Parathyroid adenoma (tissue), 2 donors: ENCODE results near the gene MRGPRF.

ENCODE experiments used
- H2AFZ ChIP-seq: fragments of 300-600 bp; sonication (generic); one replicate; pipeline ENCODE4 v1.7.0; 2017; ENCODE audit warnings: antibody characterized with exemption, mild to moderate bottlenecking
- H3K27ac ChIP-seq: fragments of 300-600 bp; sonication (generic); one replicate; pipeline ENCODE4 v1.7.0; 2017
- H3K27me3 ChIP-seq: fragments of 300-600 bp; sonication (generic); one replicate; pipeline ENCODE4 v1.7.0; 2017; ENCODE audit warnings: low read length; ENCODE audit not compliant: control insufficient read depth, insufficient read depth
- H3K36me3 ChIP-seq: fragments of 300-600 bp; sonication (generic); one replicate; pipeline ENCODE4 v1.7.0; 2017; ENCODE audit warnings: low read length; ENCODE audit not compliant: control insufficient read depth, insufficient read depth
- H3K4me1 ChIP-seq: fragments of 300-600 bp; sonication (generic); one replicate; pipeline ENCODE4 v1.7.0; 2017; ENCODE audit warnings: control low read depth
- H3K4me2 ChIP-seq: fragments of 300-600 bp; sonication (generic); one replicate; pipeline ENCODE4 v1.7.0; 2017; ENCODE audit warnings: low read length
- H3K4me3 ChIP-seq: fragments of 300-600 bp; sonication (generic); one replicate; pipeline ENCODE4 v1.7.0; 2017; ENCODE audit warnings: low read depth, low read length
- H3K79me2 ChIP-seq: fragments of 300-600 bp; sonication (generic); one replicate; pipeline ENCODE4 v1.7.0; 2017; ENCODE audit warnings: control low read depth
- H3K9ac ChIP-seq: fragments of 300-600 bp; sonication (generic); one replicate; pipeline ENCODE4 v1.7.0; 2017; ENCODE audit warnings: mild to moderate bottlenecking
- H3K9me3 ChIP-seq: fragments of 300-600 bp; sonication (generic); one replicate; pipeline ENCODE4 v1.7.0; 2017; ENCODE audit warnings: low read length; ENCODE audit not compliant: control insufficient read depth
- CTCF ChIP-seq: fragments of 300-600 bp; sonication (generic); IDR thresholded peaks from one replicate; pipeline ENCODE4 v1.7.0; 2017; ENCODE audit warnings: antibody characterized with exemption, mild to moderate bottlenecking
- donor health status: primary hyperparathyroidism.

The MRGPRF gene

DNA sequence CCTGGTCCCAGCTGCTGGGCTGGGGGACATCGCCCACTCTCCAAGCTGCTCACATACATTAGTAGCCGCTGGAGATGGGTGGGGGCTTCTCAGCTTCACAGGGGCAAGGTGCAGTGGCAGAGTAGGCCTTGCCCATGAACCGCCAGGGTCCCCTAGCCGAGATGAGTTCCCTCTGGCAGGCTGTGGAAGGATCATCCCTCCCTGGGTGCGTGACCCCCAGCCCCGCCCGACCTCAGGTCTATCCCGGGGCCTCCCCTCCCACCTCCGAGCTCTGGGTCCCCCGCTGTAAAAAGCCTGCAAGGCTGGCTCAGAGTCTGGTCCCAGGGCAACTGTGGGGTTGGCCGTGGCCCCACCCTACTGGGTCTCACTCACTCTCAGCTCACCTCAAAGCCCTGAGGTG is 20.4 kb upstream of the MRGPRF start:
- Histone ChIP-seq H3K4me1 (no peaks in the 10 kb centered on the region), H3K79me2 (no peaks in the 10 kb centered on the region), H2AFZ (no peak overlapping the region), H3K27me3 (no peaks in the 10 kb centered on the region), H3K9ac (no peak overlapping the region), H3K4me2 (no peak overlapping the region), H3K36me3 (no peaks in the 10 kb centered on the region), H3K4me3 (no peak overlapping the region), H3K27ac (no peak overlapping the region), H3K9me3 (no peaks in the 10 kb centered on the region)
- TF ChIP-seq CTCF: no peak

GRCh38 chr11:69032833-69033232 is 19.8 kb upstream of the MRGPRF start:
- Histone ChIP-seq H3K9me3 (no peaks in the 10 kb centered on the region), H2AFZ (no peak overlapping the region), H3K79me2 (no peaks in the 10 kb centered on the region), H3K9ac (no peak overlapping the region), H3K4me3 (no peak overlapping the region), H3K4me1 (no peaks in the 10 kb centered on the region), H3K27ac (no peak overlapping the region), H3K27me3 (no peaks in the 10 kb centered on the region), H3K4me2 (no peak overlapping the region), H3K36me3 (no peaks in the 10 kb centered on the region)
- TF ChIP-seq CTCF: no peak

DNA sequence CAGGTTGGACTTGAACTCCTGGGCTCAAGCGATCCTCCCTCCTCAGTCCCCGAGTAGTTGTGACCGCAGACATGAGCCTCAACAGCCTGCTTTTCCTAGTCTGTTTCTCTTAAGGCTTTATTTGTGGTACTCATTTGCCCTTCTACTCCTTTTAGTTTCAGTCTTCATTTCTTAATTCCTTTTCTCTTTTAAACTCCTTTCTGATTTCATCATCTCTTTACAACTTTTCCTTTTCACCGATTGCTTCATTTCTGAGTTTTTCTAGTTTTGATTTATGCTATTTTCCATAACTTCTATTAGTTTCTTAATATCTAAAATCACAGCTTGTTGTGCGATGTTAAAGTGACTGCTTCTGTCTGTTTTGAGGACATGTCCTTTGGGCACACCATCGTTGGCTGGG is 17.3 kb upstream of the MRGPRF start:
- Histone ChIP-seq H3K4me3 (no peak overlapping the region), H3K4me1 (no peaks in the 10 kb centered on the region), H2AFZ (no peak overlapping the region), H3K79me2 (no peaks in the 10 kb centered on the region), H3K9ac (no peak overlapping the region), H3K27ac (no peak overlapping the region), H3K9me3 (no peaks in the 10 kb centered on the region), H3K4me2 (no peak overlapping the region), H3K27me3 (no peaks in the 10 kb centered on the region), H3K36me3 (no peaks in the 10 kb centered on the region)
- no peak for TF ChIP-seq CTCF

GRCh38 chr11:69027704-69028372 is 14.8 kb upstream of the MRGPRF start:
- H3K27ac ChIP-seq: no peak overlapping the region
- no peak for TF ChIP-seq CTCF
- no peaks in the 10 kb centered on the region for H3K79me2 ChIP-seq
- H3K9ac ChIP-seq: no peak overlapping the region
- H2AFZ ChIP-seq: no peak overlapping the region
- no peaks in the 10 kb centered on the region for H3K4me1 ChIP-seq
- H3K36me3 ChIP-seq: no peaks in the 10 kb centered on the region
- no peaks in the 10 kb centered on the region for H3K9me3 ChIP-seq
- H3K4me2 ChIP-seq: no peak overlapping the region
- H3K27me3 ChIP-seq: no peaks in the 10 kb centered on the region
- H3K4me3 ChIP-seq: no peak overlapping the region

DNA sequence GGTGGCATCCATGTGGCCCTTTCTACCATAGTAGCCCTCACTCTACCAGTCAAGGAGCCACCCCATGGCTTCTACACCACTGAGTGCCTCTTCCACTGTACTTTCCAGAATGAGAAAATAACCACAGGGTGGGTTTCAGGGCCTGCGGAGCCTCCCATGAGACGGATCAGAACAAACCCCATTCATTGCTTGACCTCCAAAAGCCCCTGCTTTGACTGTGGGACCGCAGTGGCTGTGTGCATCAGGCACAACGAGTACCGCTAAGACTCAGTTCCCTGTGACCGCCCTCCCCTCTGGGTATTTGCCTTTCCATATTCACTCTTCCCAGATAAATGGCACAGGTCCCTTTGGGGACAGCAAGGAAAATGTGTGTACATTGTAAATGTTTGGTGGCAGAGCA is 11.5 kb upstream of the MRGPRF start:
- TF ChIP-seq CTCF: no peak
- Histone ChIP-seq H3K4me3 (no peak overlapping the region), H3K9me3 (no peaks in the 10 kb centered on the region), H3K36me3 (no peaks in the 10 kb centered on the region), H3K4me1 (no peaks in the 10 kb centered on the region), H3K27me3 (no peaks in the 10 kb centered on the region), H3K9ac (no peak overlapping the region), H3K4me2 (no peak overlapping the region), H3K79me2 (no peaks in the 10 kb centered on the region), H2AFZ (no peak overlapping the region), H3K27ac (no peak overlapping the region)
